Measurements from ENCODE around the gene FGFRL1.
"Not testable (repeated sequence)": the region's sequence is repeated elsewhere in the genome, so short reads cannot be mapped to it uniquely, and the experiment has no call there.

DNA sequence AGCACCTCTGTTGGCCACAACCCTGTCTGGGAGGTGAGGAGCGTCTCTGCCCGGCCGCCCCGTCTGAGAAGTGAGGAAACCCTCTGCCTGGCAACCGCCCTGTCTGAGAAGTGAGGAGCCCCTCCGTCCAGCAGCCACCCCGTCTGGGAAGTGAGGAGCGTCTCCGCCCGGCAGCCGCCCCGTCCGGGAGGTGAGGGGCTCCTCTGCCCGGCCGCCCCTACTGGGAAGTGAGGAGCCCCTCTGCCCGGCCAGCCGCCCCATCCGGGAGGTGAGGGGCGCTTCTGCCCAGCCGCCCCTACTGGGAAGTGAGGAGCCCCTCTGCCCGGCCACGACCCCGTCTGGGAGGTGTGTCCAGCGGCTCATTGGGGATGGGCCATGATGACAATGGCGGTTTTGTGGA, 35.4 kb upstream of the FGFRL1 start:
- not testable (repeated sequence) for TF ChIP-seq EZH2 (IDR thresholded peaks at IDR 0.05; ENCODE audit: borderline replicate concordance, low read length)
- TF ChIP-seq, protein P1, sequence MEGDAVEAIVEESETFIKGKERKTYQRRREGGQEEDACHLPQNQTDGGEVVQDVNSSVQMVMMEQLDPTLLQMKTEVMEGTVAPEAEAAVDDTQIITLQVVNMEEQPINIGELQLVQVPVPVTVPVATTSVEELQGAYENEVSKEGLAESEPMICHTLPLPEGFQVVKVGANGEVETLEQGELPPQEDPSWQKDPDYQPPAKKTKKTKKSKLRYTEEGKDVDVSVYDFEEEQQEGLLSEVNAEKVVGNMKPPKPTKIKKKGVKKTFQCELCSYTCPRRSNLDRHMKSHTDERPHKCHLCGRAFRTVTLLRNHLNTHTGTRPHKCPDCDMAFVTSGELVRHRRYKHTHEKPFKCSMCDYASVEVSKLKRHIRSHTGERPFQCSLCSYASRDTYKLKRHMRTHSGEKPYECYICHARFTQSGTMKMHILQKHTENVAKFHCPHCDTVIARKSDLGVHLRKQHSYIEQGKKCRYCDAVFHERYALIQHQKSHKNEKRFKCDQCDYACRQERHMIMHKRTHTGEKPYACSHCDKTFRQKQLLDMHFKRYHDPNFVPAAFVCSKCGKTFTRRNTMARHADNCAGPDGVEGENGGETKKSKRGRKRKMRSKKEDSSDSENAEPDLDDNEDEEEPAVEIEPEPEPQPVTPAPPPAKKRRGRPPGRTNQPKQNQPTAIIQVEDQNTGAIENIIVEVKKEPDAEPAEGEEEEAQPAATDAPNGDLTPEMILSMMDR (IDR thresholded peaks at IDR 0.05; ENCODE audit: low read length) = not testable (repeated sequence)

Data from OCI-LY1 (cell line).